NCI-H446 (cell line): ENCODE measurements around the gene SLC25A26.
A peak's percentile ranks its signal among the peaks of the same experiment; 100 is the strongest.

ENCODE experiments used
- DNase-seq, 2 experiments: peaks; one replicate each; lab custom pipeline; 2025; lab: John Stamatoyannopoulos, UW

The SLC25A26 gene

DNA sequence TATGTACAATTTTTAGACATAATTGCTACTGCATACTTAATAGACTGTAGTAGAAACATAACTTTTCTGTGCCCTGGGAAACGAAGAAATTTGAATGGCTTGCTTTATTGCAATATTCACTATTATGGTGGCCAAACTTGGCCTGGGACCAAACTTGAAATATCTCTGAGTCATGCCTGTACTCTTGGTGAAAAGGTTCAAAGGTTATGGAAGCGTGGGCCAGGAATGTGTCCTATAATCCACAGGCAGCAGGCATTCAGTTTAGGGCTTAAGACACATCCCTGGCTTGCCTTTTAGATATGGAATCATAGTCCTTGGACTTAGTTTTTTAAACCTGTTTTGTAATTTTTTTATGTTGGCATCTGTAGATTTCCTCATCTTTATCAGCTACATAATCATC lies 155.8 kb downstream of the SLC25A26 start:
- DNase-seq: no peak

- DNase-seq: no peak
Measured at GRCh38 chr3:66377800-66378199, 157.0 kb downstream of the SLC25A26 start.

GRCh38 chr3:66378256-66378655 lies 157.5 kb downstream of the SLC25A26 start:
- no peak for DNase-seq

DNA sequence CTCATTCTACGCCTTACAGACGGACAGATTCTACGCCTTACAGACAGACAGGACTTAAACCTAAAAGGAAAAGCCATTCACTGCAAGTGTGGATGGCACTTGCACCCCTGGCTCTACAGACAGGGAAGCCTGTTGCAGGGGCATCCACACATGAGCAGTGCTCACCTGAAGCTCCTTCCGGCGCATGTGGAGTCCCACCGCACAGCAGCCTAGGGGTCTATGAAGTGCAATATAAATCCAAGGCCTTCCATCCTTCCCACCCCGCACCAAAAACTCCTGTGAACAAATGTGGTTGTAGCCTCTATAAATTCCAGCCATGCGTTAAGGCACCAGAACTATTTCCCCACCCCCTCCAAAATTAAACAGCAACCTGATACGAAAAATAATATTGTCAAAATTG lies 158.8 kb downstream of the SLC25A26 start:
- no peak for DNase-seq

DNA sequence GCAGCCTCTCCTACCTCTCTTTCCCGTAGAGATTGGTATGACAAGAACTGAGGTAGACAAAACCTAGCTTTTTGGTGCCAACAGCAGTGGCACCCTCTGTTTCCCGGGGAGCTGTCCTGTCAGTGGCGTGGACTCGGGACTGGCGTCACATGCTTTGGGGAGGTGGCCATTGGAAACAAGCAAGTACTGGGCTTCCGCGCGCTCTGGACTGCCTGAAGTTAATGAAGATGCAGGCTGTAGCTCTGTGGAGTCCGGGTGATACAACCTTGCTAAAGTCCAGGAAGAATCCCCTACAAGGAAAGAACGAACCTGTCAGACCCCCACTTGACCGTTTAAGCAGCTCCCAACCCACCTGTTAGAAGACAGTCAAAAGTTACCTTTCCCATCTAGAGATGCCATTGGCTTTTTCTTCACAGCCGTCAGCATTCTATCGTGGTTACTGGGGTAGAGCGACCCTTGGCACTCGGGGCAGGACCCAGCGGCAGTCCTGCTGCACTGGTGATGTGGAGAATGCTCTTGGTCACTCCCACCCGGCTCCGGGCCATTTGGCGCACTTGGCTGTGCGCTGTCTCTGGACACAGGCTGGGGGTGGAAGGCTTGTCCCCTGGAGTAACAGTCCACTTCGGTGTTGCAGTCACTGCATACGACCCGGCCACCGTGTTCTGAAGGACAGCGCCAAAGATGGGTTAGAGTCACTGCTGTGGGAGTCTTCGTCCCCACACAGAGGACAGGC lies 159.6 kb downstream of the SLC25A26 start:
- no peak for DNase-seq

GRCh38 chr3:66381626-66382025 lies 160.8 kb downstream of the SLC25A26 start:
- peak in 1 of 2 experiments; percentile 4 for DNase-seq

DNA sequence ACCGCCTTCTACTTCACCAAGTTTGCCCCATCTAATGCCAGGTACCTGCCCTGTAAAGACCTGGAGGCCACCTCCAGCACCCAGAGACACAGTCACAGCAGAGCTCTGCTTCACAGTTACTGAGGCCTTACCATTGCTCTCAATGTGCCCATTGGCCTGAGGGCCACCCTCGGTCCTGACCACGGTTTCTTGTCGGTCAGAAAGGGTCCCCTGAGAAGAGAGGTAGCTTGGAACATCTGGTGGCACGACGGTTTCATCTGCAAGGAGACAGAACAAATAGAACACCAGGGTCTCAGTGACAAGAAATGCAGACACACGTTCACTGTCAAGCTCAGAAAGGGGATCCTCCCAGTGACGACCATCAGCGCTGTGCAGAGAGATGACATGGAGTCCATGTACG lies 161.3 kb downstream of the SLC25A26 start:
- DNase-seq: no peak

DNA sequence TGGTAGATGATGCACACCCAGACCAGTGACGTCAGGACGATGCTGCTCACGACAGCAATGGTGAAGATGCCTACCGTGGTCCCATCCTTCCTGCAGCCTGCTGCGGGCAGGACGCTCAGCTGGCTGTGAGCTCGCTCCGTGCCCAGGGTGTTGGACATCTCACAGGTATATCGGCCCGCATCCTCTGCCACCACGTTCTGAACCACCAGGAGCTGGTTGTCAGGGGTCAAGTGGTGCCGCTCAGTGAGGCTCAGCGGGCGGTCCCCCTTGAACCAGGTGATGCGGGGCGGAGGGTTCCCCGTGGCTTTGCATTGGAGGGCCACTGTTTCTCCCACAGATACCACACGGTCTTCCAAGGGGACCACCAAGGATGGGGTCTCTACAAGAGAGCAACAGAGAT lies 162.2 kb downstream of the SLC25A26 start:
- no peak for DNase-seq

GRCh38 chr3:66383998-66384745 lies 163.4 kb downstream of the SLC25A26 start:
- DNase-seq: no peak

DNA sequence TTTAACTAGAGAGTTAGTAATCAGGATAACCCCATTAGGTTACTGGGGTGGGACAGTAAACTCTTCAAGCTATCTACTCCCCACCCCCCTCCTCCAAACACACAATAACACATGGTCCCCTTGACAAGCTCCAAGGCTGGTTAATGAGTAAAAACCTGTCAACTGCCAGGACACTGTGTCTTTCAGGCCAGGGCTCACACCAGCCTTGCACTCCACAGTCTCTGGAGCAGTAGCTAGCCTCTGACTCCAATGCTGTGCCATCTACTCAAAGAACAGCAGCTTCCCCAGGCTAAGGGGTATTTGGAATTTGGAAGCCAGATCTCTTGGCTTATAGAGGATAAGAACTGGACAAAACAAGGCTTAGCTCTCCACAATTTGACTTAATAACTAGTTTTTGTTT lies 164.3 kb downstream of the SLC25A26 start:
- no peak for DNase-seq

DNA sequence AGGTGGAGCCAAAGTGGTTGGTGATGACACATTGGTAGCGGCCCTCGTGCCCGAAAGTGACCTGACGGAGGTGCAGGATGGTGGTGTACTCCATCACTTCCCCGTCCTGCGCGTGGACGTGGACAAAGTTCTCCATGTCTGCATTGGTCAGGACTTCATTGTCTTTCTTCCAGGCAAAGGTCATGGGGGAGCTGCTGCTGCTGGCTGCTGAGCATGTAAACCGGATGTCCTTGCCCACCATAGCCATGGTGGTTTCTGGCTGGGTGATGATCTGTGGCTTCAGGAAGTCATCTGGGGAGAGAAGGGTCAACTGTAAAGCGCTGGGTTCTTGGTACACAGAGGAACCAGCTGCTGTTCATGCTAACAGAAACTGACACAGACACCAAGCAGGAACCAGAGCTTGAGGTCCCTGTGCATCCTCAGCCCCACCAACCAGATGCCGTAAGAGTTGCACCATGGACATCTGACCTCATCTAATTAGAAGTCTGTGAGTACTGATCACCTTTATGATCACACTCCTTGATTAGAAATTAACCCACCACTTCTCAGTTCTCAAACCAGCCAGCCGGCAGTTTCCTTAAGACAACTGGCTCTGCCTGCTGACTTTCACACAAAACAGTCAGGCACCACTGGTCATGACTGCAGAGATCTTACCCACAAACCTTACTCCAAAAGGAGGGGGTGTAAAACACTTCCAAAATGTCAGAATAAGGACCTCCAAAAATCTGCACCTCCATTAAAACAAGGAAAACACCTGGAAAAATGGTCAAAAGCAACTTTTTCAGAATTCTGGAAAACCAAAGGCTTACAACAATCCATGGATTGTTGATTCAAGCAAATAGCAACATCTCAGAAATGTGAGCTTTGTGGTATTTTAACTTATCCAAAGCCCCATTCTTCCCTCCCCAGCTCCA lies 165.5 kb downstream of the SLC25A26 start:
- no peak for DNase-seq

DNA sequence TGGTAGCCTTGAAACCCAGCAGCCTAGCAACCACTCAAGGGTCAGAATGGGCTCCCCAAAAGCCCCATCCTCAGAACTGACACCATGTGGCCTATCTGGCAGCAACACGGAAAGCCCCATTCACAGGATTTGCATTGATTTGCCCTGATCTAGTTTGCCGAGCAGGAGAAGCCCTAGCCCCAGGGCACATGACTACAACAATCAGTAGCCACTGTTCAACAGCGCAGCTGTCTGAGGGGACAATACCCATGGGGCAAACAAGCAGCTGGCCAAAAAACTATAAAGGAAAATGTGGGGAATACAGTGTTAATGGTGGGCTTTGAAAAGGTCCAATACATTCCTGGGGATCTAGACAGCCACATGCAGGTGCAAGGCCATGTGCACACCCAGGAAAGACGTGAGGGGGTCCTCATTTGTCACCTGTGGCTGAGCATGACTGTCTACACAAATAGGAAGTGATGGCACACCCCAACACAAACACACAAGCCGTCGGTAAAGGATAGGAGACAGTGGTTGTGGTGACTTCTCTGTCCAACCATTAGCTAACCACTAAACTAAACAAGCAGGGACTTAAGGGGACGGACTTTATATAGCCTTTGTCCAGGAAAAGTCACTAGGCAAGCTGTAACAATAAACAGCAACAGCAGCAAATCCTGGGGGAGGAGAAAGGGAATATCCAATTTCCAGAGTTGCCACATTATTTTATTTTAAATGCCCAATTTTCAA lies 166.3 kb downstream of the SLC25A26 start:
- no peak for DNase-seq

- DNase-seq: no peak
Measured at GRCh38 chr3:66390013-66390412, 169.2 kb downstream of the SLC25A26 start.

DNA sequence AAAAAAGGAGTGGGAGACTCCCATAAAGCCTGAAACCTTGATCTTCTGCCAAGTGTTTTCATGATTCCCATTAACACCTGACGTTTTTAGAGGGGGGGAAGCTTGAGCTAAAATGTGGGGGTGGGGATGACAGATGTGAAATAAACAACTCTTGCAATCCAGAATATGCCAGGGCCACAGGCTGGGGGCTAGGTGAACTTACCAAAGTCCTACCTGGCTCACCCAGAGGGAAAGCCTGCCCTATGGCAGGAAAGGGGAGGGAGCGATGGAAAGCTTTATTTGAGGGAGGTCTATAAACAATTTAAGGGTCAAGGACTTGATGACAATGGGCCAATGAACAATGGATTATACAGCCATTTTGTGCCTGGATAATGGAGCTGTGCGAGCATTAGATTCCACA lies 171.7 kb downstream of the SLC25A26 start:
- DNase-seq: no peak

DNA sequence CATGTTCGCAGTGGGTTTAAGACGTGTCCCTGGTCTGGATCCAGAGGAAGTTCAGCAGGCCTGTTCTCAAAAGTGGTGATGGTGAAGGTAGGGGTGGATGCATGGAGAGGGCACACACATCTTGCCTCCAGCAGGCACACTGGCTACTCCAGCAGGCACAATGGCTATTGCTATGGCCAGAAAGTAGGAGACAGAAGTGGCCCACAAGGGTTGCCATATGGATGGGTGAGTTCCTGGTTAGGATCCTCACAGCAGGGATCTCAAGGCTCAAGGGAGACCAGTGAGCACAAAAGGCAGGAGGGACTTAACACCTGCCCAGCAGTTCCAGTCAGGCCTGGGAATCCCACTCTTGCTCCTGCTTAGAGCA lies 172.1 kb downstream of the SLC25A26 start:
- no peak for DNase-seq

- no peak for DNase-seq
Measured at GRCh38 chr3:66393333-66394005, 172.7 kb downstream of the SLC25A26 start.

GRCh38 chr3:66394019-66394752 lies 173.4 kb downstream of the SLC25A26 start:
- DNase-seq: no peak

DNA sequence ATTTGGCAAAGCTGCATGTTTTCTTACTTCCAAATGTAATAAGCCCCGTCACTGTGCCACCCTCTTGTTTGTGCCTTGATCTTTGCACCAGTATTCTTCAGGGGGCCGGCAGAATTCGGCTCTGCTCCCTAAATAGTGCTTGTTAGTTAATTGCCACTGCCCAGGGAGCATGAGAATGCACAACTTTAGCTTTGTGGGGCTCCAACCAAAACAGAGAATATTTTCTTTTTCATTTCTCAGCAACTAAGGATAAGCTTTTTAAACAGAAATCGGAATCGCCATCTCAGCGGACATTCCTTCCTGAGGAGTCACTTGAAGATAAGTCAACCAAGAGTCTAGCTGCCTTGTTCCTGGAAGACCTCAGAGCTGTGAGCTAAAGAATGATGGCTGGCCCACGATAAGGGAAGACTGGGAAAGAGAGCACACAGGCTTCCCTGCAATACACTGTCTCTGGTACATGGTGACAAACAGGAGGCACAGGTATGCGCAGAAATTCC lies 174.0 kb downstream of the SLC25A26 start:
- DNase-seq: no peak

- DNase-seq: no peak
Measured at GRCh38 chr3:66395635-66396034, 174.8 kb downstream of the SLC25A26 start.

DNA sequence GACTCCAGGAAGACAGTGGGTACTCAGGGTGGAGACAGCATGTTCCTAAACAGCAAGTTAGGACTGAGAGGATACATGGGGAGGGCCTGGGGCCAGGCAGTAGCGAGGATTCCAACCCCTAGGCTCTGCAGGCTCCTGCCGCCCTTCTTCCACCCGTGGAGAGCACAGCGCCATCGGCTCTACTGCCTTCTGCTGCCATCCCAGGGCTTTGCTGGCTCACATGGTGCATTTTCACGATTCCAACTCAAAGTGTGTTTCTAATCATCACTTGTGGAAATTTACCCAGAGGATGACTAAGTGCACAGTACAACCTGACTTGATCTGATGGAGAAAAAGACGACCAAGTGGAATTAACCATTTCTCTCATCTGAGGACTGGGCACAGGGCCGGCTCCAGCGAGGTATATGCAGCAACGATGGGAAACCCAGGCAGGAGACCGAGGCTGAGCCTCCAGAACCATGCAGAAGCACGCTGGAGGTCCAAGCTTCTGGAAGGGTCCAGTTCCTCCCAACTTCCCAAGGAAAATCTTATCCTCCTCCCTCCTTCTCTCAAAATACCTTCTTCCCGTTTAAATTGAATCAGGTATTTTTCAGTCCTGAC lies 175.5 kb downstream of the SLC25A26 start:
- DNase-seq: no peak
